Hepatocyte (in vitro differentiated cells): Measurements from ENCODE around the gene UBE2E2. TPM values are rescaled to one million over a fixed set of nuclear protein-coding genes. Genes with fewer than 3 reads are reported as not detected.
"Not testable (repeated sequence)": the region's sequence is repeated elsewhere in the genome, so short reads cannot be mapped to it uniquely, and the experiment has no call there.

Source experiments
- DNase-seq: peaks from one replicate; pipeline ENCODE4 v3.0.0-alpha.2; 2016; ENCODE audit warnings: low spot score
- H2AFZ ChIP-seq: fragments of 200-600 bp; sonication (generic); 2 replicates; pipeline ENCODE4 v1.6.0; 2016; ENCODE audit warnings: antibody characterized with exemption, mild to moderate bottlenecking
- H3K27ac ChIP-seq: fragments of 200-600 bp; sonication (generic); 2 replicates; pipeline ENCODE4 v1.5.1; 2016; ENCODE audit warnings: mild to moderate bottlenecking
- H3K27me3 ChIP-seq: fragments of 200-600 bp; sonication (generic); 2 replicates; pipeline ENCODE4 v1.6.1; 2016
- H3K36me3 ChIP-seq: fragments of 200-600 bp; sonication (generic); replicated peaks from 2 replicates; pipeline ENCODE4 v1.5.1; 2016; ENCODE audit warnings: low read depth; ENCODE audit not compliant: insufficient read depth
- H3K4me1 ChIP-seq: fragments of 200-600 bp; sonication (generic); 2 replicates; pipeline ENCODE4 v1.5.1; 2016; ENCODE audit warnings: mild to moderate bottlenecking, moderate library complexity; ENCODE audit not compliant: insufficient read depth
- H3K4me2 ChIP-seq: fragments of 200-600 bp; sonication (generic); 2 replicates; pipeline ENCODE4 v1.6.0; 2016
- H3K4me3 ChIP-seq: fragments of 200-600 bp; sonication (generic); 2 replicates; pipeline ENCODE4 v1.5.1; 2016; ENCODE audit warnings: mild to moderate bottlenecking
- H3K79me2 ChIP-seq: fragments of 200-600 bp; sonication (generic); 2 replicates; pipeline ENCODE4 v1.6.0; 2017; ENCODE audit warnings: mild to moderate bottlenecking
- H3K9me2 ChIP-seq: fragments of 200-600 bp; sonication (generic); replicated peaks from 2 replicates; pipeline ENCODE4 v1.6.0; 2017; ENCODE audit warnings: mild to moderate bottlenecking; ENCODE audit not compliant: insufficient read depth
- H3K9me3 ChIP-seq: fragments of 200-600 bp; sonication (generic); 2 replicates; pipeline ENCODE4 v1.5.1; 2016; ENCODE audit warnings: low read depth, mild to moderate bottlenecking
- H4K20me1 ChIP-seq: fragments of 200-600 bp; sonication (generic); 2 replicates; pipeline ENCODE4 v1.6.0; 2016; ENCODE audit warnings: mild to moderate bottlenecking; ENCODE audit not compliant: insufficient read depth, poor library complexity, severe bottlenecking
- EZH2 ChIP-seq: fragments of 200-600 bp; sonication (generic); IDR thresholded peaks from 2 replicates; pipeline ENCODE4 v1.6.1; 2016; ENCODE audit warnings: antibody characterized with exemption, mild to moderate bottlenecking, borderline replicate concordance
- EZH2phosphoT487 ChIP-seq: fragments of 200-600 bp; sonication (generic); IDR thresholded peaks from one replicate; pipeline ENCODE4 v1.6.1; 2018; ENCODE audit warnings: antibody characterized with exemption, mild to moderate bottlenecking, low read depth, moderate library complexity; ENCODE audit not compliant: unreplicated experiment, severe bottlenecking
- WGBS: methylation state at CpG from one replicate; pipeline ENCODE4 v1.1.6; 2016; ENCODE audit warnings: low lambda C conversion rate; ENCODE audit errors: missing lambda C conversion rate; 5-methylcytosine and 5-hydroxymethylcytosine counted together
- polyA plus RNA-seq: library from polyadenylated mRNA; unstranded; fragments of >200 nt; fragmentation: Nextera tagmentation; extraction: Ambion mirVana; gene quantifications from 2 replicates; pipeline ENCODE4 v1.2.1, GENCODE V29; 2016
- total RNA-seq: library from RNA; depleted of rRNA; stranded (reverse); fragments of >200 nt; gene quantifications from 2 replicates; pipeline ENCODE4 v1.2.3, GENCODE V29; 2014
- TF ChIP-seq, protein P1 (sequence below): fragments of 200-600 bp; sonication (generic); IDR thresholded peaks from 2 replicates; pipeline ENCODE4 v1.5.1; 2016; ENCODE audit warnings: antibody characterized with exemption, mild to moderate bottlenecking; ENCODE audit not compliant: poor library complexity

UBE2E2 gene
- total and polyA plus RNA-seq, 2 experiments from 2014 or later: 51.1 to 90.6 TPM

DNA sequence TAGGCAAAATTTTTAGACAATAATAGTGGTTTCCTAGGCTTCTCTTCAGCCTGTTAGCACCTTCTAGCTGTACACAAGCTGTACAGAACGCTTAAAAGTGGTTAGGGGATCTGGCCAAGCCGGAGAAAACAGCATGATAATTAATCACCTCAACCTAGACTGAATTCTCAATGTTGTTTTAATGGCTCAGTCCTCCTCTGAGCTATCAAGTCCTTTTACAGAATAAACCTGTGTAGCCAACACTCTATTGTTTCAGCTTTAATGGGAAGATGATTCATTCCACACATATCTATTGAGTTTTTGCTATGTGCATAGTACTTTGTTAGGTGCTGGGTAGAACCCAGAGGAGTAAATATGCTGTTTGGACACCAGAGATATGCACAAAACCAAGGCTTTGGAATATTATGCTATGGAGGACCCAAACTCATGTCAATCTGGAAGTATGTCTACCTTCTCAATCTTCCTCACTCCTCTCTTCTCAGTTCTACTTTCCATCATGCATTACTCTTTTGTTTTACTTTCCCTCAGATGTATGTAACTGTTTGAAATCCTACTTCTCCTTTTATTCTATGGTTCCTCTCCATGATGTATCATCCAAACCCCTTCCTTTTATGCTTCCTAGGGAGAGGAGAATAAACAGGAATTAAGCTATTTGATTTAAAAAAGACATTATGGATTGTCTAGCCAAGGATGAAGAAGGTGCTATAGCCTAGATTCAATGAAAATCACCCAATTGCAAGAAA lies 27.6 kb upstream of the UBE2E2 start:
- Histone ChIP-seq H4K20me1 (no peaks in the 10 kb centered on the region), H2AFZ (no peak overlapping the region), H3K9me3 (no peaks in the 10 kb centered on the region), H3K27me3 (no peaks in the 10 kb centered on the region), H3K9me2 (no peaks in the 10 kb centered on the region), H3K36me3 (no peaks in the 10 kb centered on the region), H3K27ac (no peak overlapping the region), H3K4me3 (no peak overlapping the region), H3K4me2 (no peak overlapping the region), H3K79me2 (no peaks in the 10 kb centered on the region), H3K4me1 (no peaks in the 10 kb centered on the region)
- no peak for TF ChIP-seq EZH2
- TF ChIP-seq, protein P1, sequence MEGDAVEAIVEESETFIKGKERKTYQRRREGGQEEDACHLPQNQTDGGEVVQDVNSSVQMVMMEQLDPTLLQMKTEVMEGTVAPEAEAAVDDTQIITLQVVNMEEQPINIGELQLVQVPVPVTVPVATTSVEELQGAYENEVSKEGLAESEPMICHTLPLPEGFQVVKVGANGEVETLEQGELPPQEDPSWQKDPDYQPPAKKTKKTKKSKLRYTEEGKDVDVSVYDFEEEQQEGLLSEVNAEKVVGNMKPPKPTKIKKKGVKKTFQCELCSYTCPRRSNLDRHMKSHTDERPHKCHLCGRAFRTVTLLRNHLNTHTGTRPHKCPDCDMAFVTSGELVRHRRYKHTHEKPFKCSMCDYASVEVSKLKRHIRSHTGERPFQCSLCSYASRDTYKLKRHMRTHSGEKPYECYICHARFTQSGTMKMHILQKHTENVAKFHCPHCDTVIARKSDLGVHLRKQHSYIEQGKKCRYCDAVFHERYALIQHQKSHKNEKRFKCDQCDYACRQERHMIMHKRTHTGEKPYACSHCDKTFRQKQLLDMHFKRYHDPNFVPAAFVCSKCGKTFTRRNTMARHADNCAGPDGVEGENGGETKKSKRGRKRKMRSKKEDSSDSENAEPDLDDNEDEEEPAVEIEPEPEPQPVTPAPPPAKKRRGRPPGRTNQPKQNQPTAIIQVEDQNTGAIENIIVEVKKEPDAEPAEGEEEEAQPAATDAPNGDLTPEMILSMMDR: no peak
- TF ChIP-seq EZH2phosphoT487: no peak
- DNase-seq: no peak
- WGBS: 66% methylated on average over 2 of the region's 2 CpGs

DNA sequence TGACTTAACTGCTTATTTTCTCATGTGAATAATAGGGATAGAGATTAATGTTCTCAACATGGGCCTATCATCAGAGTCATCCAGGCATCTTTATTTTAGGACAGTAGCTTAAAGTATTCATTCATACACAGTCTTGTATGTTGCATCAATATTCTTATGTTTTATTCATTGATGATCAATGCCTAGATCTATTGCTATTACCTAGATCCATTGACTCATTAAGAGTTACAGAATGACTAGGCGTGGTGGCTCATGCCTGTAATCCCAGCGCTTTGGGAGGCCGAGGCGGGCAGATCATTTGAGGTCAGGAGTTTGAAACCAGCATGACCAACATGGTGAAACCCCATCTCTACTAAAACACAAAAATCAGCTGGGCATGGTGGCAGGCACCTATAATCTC lies 26.3 kb upstream of the UBE2E2 start:
- H3K36me3 ChIP-seq, H3K4me1 ChIP-seq, DNase-seq, H3K27me3 ChIP-seq, H3K27ac ChIP-seq, H3K79me2 ChIP-seq, H3K9me2 ChIP-seq, H2AFZ ChIP-seq, H3K9me3 ChIP-seq, H4K20me1 ChIP-seq, H3K4me3 ChIP-seq, H3K4me2 ChIP-seq: not testable (repeated sequence)
- 98% methylated on average over 4 of the region's 4 CpGs for WGBS

DNA sequence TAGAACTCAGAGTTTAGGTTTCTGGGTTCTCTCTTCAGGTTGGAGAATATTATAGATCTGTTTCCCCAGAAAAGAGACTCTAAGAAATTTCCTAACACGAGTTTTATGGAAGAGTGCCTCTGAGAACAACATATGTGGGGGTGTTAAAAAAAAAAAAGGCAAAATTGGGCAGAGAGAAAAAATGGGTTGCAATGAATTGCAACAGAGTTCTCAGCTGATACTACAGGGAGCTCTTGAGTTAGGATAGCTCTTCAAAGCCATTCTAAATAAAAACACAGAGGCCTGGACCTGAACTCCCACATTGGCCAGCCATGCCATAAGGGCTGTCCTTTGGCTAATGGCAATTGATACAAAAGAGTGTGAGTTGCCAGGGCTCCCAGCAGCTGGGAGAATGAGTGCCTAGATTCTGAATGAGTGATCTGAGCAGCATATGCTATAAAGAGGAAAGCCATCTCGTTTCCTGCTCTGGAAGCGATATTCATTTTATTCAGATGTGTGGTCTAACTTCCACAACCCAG lies 20.1 kb upstream of the UBE2E2 start:
- Histone ChIP-seq H2AFZ (no peak overlapping the region), H4K20me1 (no peaks in the 10 kb centered on the region), H3K4me1 (no peaks in the 10 kb centered on the region), H3K4me3 (no peak overlapping the region), H3K4me2 (no peak overlapping the region), H3K36me3 (no peaks in the 10 kb centered on the region), H3K9me2 (no peaks in the 10 kb centered on the region), H3K27ac (no peak overlapping the region), H3K27me3 (no peaks in the 10 kb centered on the region), H3K79me2 (no peaks in the 10 kb centered on the region), H3K9me3 (no peaks in the 10 kb centered on the region)
- no peak for DNase-seq
- TF ChIP-seq EZH2 (no peak), EZH2phosphoT487 (no peak)
- TF ChIP-seq, protein P1: no peak
- 90% methylated on average over 3 of the region's 3 CpGs for WGBS

DNA sequence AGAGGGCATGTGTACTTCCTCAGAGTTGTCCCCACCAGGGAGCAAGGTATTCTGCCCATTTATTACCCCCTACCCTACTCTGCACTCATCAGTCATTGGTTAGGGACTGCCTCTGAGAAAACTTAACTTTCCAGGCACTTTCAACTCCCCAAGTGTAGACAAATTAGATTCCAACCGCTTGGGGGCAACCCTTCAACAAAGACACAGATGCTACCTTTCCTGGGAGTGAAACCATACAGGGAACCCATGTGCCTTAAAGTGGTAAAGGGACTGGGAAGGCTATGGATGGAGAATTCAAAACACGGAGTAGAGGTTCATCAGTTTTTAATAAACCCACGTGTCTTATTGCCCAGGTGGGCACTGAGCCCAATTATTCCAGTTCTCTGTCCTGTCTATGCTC lies 19.4 kb upstream of the UBE2E2 start:
- Histone ChIP-seq H2AFZ (no peak overlapping the region), H3K4me3 (no peak overlapping the region), H3K4me1 (no peaks in the 10 kb centered on the region), H3K36me3 (no peaks in the 10 kb centered on the region), H4K20me1 (no peaks in the 10 kb centered on the region), H3K4me2 (no peak overlapping the region), H3K9me3 (no peaks in the 10 kb centered on the region), H3K9me2 (no peaks in the 10 kb centered on the region), H3K27me3 (no peaks in the 10 kb centered on the region), H3K27ac (no peak overlapping the region), H3K79me2 (no peaks in the 10 kb centered on the region)
- TF ChIP-seq EZH2: no peak
- TF ChIP-seq, protein P1: peak; percentile 58
- 12% methylated on average over 3 of the region's 3 CpGs for WGBS
- peak; percentile 68 for DNase-seq
